Stimulated activated CD8-positive, alpha-beta memory T cell treated with anti-CD3 and anti-CD28 coated beads, Interleukin-4, amount 100 ng/mL, for 4 hours (primary cell): ENCODE results near the gene ALCAM.

Experiments used
- DNase-seq, 2 donors: peaks; one replicate each; pipeline ENCODE4 v3.0.0-alpha.2; 2020; ENCODE audit warnings: low read depth in 2 of 2, low spot score in 1 of 2

Gene ALCAM

GRCh38 chr3:105427332-105427731 lies 60.6 kb downstream of the ALCAM start:
- DNase-seq = no peak

DNA sequence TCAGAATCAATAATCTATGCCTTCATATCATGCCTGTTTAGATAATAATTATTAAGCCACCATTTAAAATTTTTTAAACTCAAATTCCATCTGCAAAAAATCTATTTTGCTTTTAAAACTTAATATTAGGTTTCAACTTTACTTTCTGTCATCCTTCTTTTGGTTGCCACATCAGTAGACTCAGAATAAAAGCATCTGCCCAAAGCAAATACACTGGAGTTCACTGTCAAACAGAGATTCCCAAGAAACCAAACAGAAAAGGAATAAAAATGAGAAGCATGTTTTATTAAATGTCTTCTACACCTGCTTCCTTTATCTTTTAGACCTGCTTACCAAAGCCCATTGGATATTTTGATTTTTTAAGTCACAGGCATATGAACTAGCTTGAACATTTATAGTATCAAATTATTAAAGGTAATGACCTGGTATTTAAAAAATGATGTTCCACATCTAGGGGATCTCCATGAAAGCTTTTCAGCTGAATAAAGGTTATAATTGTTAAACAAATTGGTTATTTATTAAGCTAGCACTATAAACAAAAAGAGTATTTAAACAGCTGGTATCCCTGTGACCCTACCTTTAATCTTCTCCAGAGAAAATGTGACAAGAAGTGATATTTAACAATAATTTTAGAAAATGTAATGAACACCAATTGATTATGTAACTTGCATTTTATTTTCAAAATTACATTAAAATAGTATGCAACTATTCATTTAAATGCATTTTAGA lies 62.5 kb downstream of the ALCAM start:
- no peak for DNase-seq

GRCh38 chr3:105430455-105430854 lies 63.7 kb downstream of the ALCAM start:
- no peak for DNase-seq

GRCh38 chr3:105431200-105431599 lies 64.5 kb downstream of the ALCAM start:
- no peak for DNase-seq

- no peak for DNase-seq
Measured at GRCh38 chr3:105435277-105435676, 68.6 kb downstream of the ALCAM start.

- no peak for DNase-seq
Measured at GRCh38 chr3:105436687-105437086, 70.0 kb downstream of the ALCAM start.

GRCh38 chr3:105440113-105440512 lies 73.4 kb downstream of the ALCAM start:
- DNase-seq = no peak

DNA sequence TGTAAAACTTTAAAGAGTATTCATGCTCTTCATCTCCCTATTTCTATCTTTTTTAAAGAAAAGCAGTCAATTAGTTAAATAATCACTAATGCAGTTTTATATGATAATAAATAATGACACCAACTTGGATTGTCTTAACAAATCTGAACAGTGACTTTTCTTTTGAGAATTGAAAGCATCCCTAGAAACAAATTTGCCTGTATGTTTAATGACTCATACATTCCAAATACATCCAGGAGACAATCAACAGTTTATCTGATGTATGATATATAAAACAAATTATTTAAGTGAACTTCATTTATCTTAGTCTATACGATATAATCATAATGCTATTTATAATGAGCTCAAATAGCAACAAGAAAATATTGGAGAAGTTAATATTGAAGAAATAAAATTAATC lies 78.0 kb downstream of the ALCAM start:
- DNase-seq = no peak

DNA sequence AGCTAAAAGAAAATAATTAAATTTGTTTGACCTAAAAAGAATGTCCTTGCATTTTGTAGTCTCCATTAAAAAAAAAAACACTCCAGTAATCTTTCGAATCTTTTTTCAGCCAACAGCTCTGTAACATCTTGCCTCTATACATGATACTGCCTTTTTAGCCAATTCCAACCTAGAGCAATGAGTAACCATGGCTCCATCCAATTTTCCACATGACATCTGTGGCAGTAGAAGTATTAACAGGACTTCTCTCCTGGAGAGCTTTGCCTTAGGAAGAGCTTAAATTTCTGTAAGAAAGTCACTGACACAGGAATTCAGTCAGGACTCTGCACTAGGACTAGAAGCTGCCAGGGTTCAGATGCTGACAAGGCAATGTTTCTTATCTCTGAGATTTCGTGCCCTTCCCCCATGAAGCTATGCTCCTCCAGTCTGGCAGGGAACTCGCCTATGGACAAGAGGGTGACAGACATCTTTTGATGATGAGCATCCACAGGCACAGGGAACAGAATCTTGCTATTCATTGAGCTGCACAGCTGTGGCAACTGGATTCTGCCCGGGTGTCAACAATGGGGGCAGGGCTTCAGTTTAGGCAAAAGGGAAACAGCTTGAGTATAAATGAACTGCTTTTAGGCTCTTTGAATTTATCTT lies 81.8 kb downstream of the ALCAM start:
- DNase-seq = no peak

DNA sequence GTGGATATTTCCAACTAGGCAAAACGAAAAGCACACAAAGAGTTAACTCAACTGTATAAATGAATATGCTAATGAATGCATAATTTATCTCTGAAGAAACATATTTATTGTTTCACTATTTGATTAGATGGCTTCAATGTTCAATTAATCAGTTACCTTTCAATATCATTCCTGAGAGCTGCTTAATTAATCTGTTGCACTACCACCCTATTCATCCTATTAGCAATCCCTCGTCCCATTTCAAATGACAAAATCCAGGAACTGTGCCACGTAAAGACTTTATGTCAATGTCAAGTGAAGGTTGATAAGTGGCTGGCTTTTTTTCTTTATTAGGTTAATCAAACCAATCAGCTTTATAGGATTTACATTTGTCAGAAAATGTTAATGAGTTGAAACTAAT lies 82.7 kb downstream of the ALCAM start:
- no peak for DNase-seq

GRCh38 chr3:105456017-105456416 lies 89.3 kb downstream of the ALCAM start:
- DNase-seq = no peak

GRCh38 chr3:105458518-105459215 lies 92.0 kb downstream of the ALCAM start:
- no peak for DNase-seq

DNA sequence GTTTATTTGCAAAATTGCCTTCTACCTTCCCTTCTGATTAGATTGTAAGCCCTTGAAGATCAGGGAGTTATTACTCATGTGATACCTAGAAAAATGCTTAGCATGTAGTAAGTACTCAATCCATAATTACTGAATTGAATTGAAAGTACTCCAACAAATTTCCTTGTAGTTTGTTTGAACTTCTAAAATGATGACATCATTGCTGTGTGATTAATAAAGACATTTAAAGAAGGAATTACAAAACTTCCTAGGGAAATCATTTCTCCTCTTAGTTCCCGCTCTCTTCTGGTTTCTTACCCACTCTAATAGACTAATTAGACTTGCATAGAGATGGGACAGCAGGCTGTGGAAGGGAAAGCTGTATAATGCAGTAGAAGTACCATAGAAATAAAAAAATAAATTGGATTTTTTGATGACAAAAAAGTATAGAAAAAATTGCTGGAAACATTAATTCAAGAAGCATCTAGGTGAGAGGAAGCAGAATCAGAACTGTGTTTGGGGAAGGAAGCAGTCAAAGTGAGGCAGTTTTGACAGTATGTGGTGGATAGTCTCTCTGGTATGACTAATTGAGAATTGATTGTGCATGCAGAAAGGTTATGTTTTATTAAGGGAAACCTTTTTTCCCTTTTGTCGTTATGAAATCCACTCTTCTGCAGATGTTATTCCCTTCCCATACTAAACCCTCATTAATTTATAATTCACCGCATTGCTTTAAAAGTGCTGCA lies 93.0 kb downstream of the ALCAM start:
- DNase-seq = no peak

- no peak for DNase-seq
Measured at GRCh38 chr3:105463620-105464019, 96.9 kb downstream of the ALCAM start.

- DNase-seq = no peak
Measured at GRCh38 chr3:105465251-105465853, 98.6 kb downstream of the ALCAM start.

- no peak for DNase-seq
Measured at GRCh38 chr3:105466072-105466471, 99.4 kb downstream of the ALCAM start.

DNA sequence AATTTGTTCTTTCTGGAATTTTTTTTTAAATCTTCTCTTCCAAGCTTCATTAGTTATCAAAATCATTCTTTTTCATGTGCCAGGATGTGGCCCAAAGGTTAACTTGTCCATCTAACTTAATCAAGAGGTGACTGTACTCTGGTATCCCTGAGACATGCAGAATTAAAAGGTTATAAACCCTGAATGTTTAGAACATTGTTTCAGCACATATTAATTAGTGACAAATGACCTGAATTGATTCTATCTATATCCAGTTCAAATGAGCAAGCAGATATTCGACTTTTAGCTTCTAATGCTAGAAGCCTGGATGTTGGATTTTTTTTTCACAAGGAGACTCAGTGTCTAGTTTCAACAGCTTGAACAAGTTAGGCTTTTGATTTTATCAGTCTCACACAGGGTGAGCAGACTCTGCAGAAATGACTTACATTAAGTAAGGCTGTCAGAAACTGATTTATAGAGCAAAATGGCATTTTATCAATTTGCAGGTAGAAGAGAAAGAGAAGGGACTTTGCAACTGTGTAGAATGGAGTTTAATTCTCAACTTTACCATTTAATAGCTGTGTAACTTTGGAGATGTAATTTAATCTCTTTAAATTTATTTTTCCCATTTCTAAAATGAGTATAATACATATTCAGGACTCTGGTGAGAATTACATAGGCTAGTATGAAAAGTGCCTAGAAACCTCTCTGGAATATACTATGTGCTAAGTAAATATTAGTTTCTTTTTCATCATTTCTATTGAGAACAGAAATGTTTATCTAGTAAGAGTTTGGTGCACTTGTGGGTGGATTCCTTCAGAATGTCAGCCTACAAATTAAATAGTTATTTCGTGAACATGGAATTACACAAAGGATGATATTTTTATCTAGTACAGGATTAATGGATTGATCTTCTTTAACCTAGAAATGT lies 100.0 kb downstream of the ALCAM start:
- no peak for DNase-seq

- DNase-seq = no peak
Measured at GRCh38 chr3:105470851-105471250, 104.1 kb downstream of the ALCAM start.

DNA sequence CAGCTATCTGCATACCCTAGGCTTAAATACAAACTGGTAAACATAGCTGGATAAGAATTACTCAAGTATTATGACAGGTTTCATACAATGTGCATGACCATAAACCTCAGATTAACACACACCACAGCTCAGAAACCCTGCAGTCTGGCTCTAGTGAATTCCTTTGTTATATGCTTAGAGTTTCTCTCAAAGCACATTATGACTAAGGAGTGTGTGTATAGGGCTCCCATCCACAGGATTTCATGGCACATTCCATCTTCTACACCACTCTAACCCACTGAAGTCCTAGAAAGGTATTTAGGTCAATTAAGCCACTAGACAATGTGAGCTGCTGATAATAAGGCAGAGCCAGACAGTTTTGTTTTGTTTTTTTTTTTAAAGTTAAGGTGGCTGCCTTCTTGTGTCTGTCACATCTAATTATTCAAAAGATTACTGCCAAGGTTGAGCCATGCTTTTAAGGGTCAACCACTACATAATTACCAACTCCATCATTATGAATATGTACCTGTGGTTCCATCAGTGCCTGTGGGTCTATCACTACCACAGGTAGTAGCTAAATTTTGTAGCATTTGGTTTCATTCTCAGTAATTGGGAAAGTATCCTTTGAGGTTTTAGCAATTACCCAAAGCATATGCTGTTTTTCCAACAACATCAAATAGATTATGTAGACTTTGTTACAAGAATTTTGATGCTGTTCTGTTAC lies 107.0 kb downstream of the ALCAM start:
- no peak for DNase-seq

DNA sequence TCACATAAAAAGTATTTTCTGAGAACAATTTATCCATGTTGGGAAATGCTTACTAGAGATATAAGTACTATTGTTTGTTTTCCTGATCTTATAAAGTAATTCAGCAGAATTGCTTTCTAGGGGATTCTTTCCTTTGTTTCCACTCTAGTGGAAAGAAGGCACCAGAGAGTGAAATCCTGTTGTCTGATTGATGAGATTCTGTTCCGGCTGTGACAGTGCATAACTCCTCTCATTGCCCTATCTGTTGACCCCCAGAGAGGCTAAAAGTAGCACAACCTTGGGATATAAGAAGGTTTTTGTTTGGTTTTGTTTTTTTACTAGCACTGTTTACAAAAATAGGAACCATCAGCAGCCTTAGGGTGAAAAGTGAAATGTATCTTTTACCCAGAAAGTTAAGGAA lies 114.1 kb downstream of the ALCAM start:
- DNase-seq = no peak
